ENCODE data around the gene SNX13. TPM values are rescaled to one million over a fixed set of nuclear protein-coding genes. Genes with fewer than 3 reads are reported as not detected.

The SNX13 gene
- total RNA-seq, 4 donors from 2014 or later: 45.7 to 78.8 (median 67.3) TPM

DNA sequence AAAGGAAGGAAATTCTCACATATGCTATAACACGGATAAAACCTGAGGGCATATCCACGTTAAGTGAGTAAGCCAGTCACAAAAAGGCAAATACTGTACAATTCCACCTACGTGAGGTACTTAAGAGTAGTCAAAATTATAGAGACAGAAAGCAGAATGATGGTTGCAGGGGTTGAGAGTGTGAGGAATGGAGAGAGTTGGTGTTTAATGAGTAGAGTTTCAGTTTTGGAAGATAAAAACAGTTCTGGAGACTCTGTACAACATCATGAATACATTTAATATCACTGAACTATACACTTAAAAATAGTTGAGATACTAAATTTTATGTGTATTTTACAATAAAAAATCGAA is 95.1 kb downstream of the SNX13 start:
- intact Hi-C loops (cut with DNase I; ENCODE audit: low total_unique reads): no loop called here
- 81 to 86% methylated on average over 4 of the region's 4 CpGs for WGBS, 2 donors
- no peak overlapping the region for H3K4me3 ChIP-seq (ENCODE audit: low read depth, poor library complexity, severe bottlenecking)
- no peak for DNase-seq (ENCODE audit: low spot score in 2 of 2)
- TF ChIP-seq POLR2A (IDR thresholded peaks at IDR 0.05): no peak
- TF ChIP-seq, protein P1, sequence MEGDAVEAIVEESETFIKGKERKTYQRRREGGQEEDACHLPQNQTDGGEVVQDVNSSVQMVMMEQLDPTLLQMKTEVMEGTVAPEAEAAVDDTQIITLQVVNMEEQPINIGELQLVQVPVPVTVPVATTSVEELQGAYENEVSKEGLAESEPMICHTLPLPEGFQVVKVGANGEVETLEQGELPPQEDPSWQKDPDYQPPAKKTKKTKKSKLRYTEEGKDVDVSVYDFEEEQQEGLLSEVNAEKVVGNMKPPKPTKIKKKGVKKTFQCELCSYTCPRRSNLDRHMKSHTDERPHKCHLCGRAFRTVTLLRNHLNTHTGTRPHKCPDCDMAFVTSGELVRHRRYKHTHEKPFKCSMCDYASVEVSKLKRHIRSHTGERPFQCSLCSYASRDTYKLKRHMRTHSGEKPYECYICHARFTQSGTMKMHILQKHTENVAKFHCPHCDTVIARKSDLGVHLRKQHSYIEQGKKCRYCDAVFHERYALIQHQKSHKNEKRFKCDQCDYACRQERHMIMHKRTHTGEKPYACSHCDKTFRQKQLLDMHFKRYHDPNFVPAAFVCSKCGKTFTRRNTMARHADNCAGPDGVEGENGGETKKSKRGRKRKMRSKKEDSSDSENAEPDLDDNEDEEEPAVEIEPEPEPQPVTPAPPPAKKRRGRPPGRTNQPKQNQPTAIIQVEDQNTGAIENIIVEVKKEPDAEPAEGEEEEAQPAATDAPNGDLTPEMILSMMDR (IDR thresholded peaks at IDR 0.05): no peak

DNA sequence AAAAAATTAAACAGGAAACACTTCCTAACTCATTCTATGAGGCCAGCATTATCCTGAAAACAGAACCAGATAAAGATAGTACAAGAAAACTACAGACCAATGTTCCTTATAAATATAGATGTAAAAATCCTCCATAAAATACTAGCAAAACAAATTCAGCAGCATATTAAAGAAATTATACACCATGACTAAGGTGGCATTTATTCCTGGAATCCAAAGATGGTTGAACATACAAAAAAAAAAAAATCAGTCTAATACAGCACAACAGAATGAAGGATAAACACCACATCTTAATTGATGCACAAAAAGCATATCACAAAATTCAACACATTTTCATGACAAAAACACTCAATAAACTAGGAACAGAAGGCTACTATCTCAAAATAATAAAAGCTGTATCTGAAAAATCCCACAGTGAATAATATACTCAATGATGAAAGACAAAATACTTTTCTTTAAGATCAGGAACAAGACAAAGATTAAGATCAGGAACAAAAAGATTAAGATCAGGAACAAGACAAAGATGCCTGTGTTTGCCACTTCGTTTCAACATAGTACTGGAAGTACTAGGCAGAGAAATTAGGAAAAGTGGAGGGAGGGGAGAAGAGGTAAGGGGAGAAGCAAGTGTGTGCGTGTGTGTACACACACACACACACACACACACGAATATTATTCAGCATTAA is 95.6 kb downstream of the SNX13 start:
- H3K4me3 ChIP-seq (ENCODE audit: low read depth, poor library complexity, severe bottlenecking): no peak overlapping the region
- WGBS, 2 donors: 48 to 57% methylated on average over 3 of the region's 3 CpGs
- no peak for DNase-seq (ENCODE audit: low spot score in 2 of 2)
- intact Hi-C loops (cut with DNase I; ENCODE audit: low total_unique reads): no loop called here
- TF ChIP-seq POLR2A (IDR thresholded peaks at IDR 0.05): no peak
- TF ChIP-seq, protein P1 (IDR thresholded peaks at IDR 0.05): no peak

DNA sequence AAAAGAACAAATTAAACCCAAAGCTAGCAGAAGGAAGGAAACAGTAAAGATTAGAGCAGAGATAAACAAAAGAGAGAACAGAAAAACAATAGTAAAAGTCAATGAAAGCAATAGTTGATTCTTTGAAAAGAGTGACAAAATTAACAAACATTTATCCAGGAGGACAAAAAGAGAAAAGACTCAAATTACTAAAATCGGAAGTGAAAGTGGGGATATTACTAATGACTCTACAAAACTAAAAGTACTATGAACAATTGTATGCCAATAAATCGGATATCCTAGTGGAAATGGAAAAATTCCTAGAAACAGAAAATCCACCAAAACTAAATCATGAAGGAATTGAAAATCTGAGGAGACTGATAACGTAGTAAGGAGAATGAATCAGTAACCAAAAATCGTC is 96.3 kb downstream of the SNX13 start:
- TF ChIP-seq, protein P1 (IDR thresholded peaks at IDR 0.05): no peak
- TF ChIP-seq POLR2A (IDR thresholded peaks at IDR 0.05): no peak
- WGBS, 2 donors: 73 to 80% methylated on average over 4 of the region's 4 CpGs
- intact Hi-C loops (cut with DNase I; ENCODE audit: low total_unique reads): no loop called here
- DNase-seq (ENCODE audit: low spot score in 2 of 2): no peak
- no peak overlapping the region for H3K4me3 ChIP-seq (ENCODE audit: low read depth, poor library complexity, severe bottlenecking)

DNA sequence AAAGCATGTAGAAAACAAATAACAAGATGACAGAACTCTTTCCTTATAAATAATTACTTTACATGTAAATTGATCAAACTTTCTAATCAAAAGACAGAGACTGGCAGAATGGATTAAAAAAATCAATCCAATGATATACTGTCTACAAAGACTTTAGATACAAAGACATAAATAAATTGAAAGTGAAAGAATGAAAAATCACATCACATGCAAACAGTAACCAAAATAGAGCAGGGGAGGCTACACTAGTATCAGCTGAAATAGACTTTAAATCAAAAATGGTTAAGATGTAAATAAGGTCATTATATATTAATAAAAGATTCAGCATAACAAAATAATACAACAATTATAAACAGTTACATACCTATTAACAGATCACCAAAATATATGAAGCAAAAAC is 97.3 kb downstream of the SNX13 start:
- no peak for DNase-seq (ENCODE audit: low spot score in 2 of 2)
- H3K4me3 ChIP-seq (ENCODE audit: low read depth, poor library complexity, severe bottlenecking): no peak overlapping the region
- intact Hi-C loops (cut with DNase I; ENCODE audit: low total_unique reads): no loop called here
- TF ChIP-seq, protein P1 (IDR thresholded peaks at IDR 0.05): no peak
- TF ChIP-seq POLR2A (IDR thresholded peaks at IDR 0.05): no peak

DNA sequence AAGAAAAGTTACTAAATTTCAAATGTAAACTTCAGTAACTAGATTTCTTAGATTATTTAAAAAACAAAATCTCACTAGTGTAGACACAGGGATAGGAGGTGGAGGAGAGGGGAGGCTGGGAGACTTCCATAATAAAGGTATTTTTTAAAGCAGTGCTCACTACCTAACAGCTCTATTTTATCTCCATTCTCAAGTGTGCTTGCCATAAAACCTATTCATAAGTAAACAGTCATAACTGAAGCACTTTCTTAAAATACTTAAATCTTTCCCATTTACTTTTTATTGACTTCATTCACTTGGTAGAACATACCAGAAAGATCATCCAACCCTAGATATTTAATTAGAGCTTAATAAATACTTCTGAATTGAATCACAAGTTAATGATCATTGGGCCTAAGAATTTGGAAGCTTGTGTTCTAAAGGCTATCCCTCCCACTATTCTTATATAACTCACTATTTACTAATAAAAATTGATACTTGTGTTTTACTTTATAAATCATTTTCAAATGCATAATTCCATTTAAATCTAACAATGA is 107.4 kb downstream of the SNX13 start:
- no peak for DNase-seq (ENCODE audit: low spot score in 2 of 2)
- TF ChIP-seq POLR2A (IDR thresholded peaks at IDR 0.05): no peak
- TF ChIP-seq, protein P1 (IDR thresholded peaks at IDR 0.05): no peak
- no peak overlapping the region for H3K4me3 ChIP-seq (ENCODE audit: low read depth, poor library complexity, severe bottlenecking)
- intact Hi-C loops (cut with DNase I; ENCODE audit: low total_unique reads): no loop called here

DNA sequence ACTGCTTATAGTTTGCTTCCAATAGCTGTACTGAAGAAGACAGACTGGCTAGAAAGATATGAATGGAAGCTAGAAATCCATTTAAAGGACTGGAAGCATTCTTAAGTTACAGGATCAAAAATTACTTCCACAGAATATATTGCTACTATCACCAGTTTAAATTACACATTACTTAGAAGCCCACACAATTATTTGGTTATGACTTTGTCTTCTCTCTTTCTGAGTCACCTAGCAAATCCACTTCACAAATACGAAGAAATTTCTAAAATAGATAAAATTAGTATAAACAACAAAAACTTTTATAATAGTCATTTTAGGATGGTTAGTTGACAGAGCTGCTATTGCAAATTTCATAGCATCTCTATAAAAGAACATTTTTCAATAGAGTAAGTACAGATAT is 108.1 kb downstream of the SNX13 start:
- WGBS, 2 donors: 93 to 100% methylated on average over 1 of the region's 1 CpG
- no peak for TF ChIP-seq POLR2A (IDR thresholded peaks at IDR 0.05)
- TF ChIP-seq, protein P1 (IDR thresholded peaks at IDR 0.05): no peak
- DNase-seq (ENCODE audit: low spot score in 2 of 2): no peak
- no peak overlapping the region for H3K4me3 ChIP-seq (ENCODE audit: low read depth, poor library complexity, severe bottlenecking)
- intact Hi-C loops (cut with DNase I; ENCODE audit: low total_unique reads): no loop called here

Measured in lower leg skin (tissue), 4 donors.